Stimulated activated CD4-positive, alpha-beta T cell treated with anti-CD3 and anti-CD28 coated beads, Interleukin-12 subunit alpha, Interleukin-12 subunit beta, amount 100 ng/mL, for 48 hours (primary cell): Measurements from ENCODE around the gene PHRF1.
A peak's percentile ranks its signal among the peaks of the same experiment; 100 is the strongest.

ENCODE experiments used
- DNase-seq, 3 donors: peaks; one replicate each; pipeline ENCODE4 v3.0.0-alpha.2; 2020; ENCODE audit warnings: low read depth in 2 of 3, low spot score in 1 of 3

The PHRF1 gene

GRCh38 chr11:557328-558132, 18.7 kb upstream of the PHRF1 start:
- no peak for DNase-seq

DNA sequence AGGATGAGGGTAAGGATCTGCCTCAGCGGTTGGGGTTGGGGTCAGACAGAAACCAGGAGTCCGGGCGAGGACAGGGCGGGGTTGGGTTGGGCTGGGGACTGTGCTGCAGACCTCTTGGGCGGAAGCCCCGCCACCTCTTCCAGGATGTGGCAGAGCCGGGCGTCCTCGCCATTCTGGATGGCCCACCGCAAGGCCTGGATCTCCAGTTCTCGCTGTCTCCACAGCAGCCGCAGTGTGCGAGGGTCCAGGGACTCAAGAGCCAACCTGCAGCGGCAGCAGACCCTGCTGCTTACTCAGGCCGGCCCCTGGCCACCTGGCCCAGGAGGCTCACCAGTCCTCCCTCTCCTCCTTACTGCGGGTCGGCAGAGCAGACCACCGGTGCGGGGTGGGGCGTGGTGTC, 17.8 kb upstream of the PHRF1 start:
- DNase-seq = no peak

- no peak for DNase-seq
These were observed 17.1 kb upstream of the PHRF1 start for GRCh38 chr11:559020-559620.

DNA sequence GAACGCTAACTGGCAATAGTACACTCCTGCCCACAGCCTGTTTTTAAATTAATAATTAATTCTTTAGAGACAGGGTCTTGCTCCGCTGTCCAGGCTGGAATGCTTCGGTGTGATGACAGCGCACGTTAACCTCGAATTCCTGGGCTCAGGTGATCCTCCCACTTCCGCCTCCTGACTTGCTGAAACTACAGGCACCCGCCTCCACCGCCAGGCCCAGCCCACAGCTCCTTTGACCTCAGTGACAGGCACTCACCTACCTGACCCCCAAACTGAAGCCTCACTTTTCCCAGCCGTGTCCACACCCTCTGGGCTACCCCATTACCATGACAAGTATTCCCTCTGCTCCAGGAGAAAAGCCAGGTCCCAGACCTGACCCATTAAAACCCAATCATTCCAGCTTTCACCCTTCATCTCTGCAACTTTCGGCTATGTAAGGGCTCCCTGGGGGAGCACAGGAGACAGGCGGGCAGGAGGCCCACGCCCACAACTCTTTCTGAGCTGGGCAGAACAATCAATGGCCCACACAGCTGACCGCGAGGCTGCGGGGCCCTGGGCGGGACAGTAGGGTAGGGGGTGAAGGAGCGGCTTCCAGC, 16.5 kb upstream of the PHRF1 start:
- DNase-seq = no peak

DNA sequence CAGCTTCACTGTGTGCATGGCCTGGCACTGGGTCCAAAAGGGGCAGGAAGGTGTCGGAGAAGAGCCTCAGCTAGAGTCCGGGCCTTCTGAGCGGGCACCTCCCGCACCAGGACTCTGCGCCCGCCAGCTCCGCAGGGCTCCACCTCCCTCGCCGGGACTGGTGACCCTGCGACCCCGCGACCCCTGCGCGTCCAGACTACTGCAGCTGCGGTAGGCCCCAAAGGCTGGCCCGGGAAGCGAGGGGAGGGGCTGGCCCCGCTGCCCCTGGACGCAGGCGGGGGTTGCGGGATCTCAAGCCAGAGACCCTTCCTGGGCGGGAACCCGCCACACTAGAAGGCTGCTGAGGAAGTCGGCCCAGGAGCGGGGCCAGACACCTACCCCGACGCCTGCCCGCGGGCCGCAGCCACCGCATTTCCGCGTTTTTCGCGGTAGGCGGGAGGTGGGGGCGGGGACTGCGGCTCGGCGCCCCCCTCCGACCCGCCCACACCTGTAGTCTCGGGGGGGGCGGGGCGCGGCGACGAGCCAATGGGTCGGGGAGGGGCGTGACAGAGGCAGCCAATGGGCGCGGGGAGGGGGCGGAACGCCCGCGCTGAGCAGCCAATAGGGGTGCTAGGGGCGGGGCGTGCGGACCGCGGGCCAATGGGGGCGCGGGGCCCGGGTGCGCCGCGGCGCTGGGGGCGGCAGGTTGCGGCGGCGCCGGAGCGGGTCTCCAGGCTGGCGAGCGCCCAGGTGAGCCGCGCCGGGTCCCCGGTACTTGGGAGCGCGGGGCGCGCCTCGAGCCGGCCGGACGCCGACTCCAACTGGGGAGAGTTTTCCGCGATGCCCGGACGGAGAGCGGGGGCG, 15.7 kb upstream of the PHRF1 start, which contains the start of the genes LMNTD2 and RASSF7:
Gene LMNTD2 (minus strand): TSS at position 434 of the 843 bp plus-strand sequence. CDS start 22 bp downstream, at position 412.
Gene RASSF7 (plus strand): TSS at position 666 of the 843 bp plus-strand sequence. CDS start 799 bp downstream, outside the sequence.
- DNase-seq = peak; percentile 87 to 95 (median 93)

DNA sequence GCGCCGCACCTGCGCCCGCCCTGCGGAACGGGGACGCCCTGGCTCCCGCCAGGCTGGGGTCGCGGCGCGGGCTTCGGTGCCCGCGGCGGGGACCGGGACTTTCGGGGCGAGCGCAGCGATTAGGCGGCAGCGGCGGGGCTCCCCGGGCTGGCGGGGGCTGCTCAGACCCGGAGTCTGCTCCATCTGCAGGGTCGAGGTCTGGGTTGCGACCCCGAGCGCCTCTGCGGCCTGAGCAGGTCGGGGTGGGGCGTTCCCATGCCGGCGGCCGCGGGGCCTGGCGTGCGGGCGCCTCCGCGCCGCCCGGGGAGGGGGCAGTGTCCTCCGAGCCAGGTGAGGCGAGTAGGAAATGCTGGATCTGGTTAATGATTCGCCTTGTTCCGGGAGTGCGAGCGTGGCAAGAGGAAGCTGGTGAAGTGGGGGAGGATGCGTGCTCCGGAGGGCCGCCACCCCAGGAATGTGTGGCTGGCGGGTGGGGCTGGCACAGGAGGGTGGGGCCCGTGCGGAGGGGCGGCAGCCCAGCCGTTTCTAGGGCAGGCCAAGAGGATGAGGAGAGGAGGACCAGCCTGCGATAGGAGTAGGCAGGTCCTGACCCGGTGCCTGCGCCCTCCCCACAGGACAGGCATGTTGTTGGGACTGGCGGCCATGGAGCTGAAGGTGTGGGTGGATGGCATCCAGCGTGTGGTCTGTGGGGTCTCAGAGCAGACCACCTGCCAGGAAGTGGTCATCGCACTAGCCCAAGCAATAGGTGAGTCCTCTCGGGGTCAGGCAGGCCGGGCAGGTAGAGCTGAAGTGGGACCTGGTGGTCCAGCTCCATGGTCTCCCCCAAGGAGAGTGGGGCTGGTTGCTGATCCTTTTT, 14.9 kb upstream of the PHRF1 start:
- no peak for DNase-seq

- DNase-seq = no peak
These were observed 14.1 kb upstream of the PHRF1 start for GRCh38 chr11:562046-562645.

GRCh38 chr11:563066-563811, 13.0 kb upstream of the PHRF1 start:
- no peak for DNase-seq

DNA sequence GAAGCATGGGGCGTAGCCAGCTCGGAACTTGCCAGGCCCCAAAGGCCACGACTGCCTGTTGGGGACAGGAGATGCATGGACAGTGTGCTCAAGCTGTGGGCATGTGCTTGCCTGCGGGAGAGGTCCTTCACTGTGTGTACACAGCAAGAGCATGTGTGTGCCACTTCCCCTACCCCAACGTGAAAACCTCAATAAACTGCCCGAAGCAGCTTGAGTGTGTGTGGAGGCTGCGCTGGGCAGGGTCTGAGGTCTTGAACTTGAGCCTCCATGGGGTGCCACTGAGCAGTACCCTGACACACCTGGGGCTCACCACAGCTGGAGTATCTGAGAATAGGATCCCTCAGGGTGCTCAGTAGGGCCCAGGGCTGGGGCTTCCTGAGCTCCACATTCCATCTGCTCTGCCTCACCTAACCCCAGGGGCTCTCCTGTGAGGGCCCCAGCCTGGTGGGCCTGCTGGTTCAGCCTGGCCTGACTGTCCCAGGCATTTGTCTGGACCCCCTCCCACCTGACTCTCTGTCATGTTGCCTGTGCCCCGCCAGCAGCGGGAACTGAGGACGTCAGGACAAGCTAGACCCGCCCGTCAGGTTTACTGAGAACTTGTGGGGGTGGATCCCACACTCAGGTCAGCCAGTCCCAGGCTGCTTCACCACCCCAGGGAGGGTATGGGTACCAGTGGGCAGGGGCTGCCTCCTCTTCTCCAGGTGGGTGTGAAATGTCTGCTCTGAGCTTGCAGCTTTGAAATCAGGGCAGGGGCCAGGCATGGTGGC, 12.3 kb upstream of the PHRF1 start:
- no peak for DNase-seq

DNA sequence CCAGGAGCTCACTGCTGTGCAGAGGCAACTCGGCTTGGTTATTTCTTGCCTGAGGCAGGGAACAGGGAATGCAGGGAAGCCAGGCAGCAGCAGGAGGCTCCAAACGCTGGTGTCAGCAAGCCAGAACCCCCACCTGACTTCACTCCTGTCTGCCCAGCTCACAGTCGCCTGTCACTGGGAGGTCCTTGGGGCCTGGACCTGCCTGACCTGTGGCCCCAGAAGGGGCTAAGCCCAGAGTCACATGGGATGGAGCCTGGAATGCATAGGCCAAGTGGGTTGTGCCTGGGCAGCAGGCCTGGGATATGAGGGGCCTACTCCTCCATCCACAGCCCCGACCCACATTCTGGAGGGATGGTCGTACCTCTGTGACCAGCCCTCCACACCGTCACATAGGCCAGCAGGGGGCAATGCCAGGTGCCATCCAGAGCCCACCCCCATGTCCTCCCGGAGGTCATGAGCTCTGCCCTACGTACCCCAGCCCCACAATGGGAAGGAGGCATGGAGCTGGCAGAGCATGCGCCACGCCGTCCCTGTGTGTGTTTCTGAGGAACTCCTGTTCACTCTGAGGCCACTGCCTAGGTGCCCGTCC, 10.3 kb upstream of the PHRF1 start:
- DNase-seq = no peak

DNA sequence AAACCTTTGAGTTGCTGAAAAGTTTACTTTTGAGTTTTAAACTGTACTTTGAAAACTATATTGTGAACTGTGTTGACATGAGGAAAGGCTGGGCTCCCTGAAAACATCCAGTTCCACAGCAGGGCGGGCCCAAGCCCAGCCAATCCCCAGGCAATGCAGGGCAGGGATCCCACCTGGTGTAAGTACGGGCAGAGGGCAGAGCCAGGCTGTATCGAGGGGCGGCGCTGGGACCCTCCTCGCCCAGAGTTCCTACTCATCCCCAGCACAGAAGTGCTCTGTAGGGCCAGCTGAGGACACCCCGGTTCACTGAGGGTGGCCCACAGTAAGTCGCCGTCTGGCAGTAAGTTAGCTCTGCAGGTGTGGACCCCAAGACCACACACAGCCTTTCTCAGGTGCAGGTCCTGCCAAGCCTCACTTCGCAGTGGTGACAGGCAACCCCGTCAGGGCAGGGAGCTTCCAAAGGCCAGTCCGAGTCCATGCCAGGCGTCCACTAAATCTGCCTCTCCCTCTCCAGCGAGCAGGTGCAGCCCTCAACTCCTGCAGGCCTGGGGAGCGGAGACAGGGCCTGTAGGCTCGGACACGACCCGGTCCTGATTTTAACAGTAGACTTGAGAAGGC, 9.2 kb upstream of the PHRF1 start:
- DNase-seq = no peak

- DNase-seq = no peak
These were observed 8.5 kb upstream of the PHRF1 start for GRCh38 chr11:567629-568292.

DNA sequence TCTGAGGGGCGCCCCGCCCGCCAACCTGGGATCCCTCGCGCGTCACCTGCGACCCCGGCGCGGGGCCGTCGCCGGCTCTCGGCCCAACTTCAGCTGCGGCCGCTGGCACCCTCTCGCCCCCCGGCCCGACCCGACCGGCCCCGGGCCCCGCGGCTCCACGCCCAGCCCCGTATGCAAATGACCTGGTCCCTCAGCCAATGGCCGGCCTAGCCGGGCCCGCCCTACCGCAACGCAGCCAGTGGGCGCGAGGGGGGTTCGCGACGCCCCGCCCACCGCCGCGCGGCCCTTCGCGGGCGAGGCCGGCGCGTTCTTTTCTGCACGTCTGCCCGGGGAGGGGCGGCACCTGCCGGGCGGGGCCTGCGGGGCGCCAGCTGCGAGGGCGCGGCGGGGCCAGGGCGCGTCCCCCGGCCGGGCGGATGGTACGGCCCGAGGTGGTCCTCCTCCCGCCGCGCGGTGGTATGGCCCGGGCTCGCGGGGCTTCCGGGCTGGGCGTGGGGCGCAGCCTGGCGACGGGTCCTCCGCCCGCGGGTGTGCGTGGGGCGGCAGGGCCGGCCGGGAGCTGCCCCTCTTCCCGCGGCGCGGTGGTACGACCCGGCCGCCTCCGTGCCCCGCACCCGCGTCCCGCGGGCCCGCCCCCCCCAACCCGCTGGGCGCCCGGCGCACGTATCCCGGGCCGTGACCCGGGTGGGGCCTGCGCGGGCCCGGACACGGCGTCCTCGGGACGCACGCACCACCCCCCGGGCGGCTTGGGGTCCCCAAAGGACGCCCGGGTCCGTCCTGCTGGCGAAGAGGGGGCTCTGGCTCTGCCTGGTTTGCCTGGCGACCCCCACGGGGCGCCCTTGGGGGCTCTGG, 7.7 kb upstream of the PHRF1 start:
- peak; percentile 85 to 93 (median 88) for DNase-seq

GRCh38 chr11:569158-569885, 6.9 kb upstream of the PHRF1 start:
- DNase-seq = no peak

- DNase-seq = no peak
These were observed 4.5 kb upstream of the PHRF1 start for GRCh38 chr11:571802-572185.
